Peyer's patch (tissue), 4 donors: ENCODE measurements around the gene CHRM4. TPM values are rescaled to one million over a fixed set of nuclear protein-coding genes. Genes with fewer than 3 reads are reported as not detected.
A peak's percentile ranks its signal among the peaks of the same experiment; 100 is the strongest.

Source experiments
- DNase-seq, 3 donors: peaks; one replicate each; pipeline ENCODE4 v3.0.0-alpha.2; 2017 to 2019
- H3K27ac ChIP-seq, 4 donors: fragments of 200-600 bp; sonication (generic); one replicate each; pipeline ENCODE4 v1.5.1; 2016 to 2019
- H3K27me3 ChIP-seq, 2 donors: fragments of 200-600 bp; sonication (generic); one replicate each; pipeline ENCODE4 v1.5.1; 2019
- H3K36me3 ChIP-seq, 3 donors: fragments of 200-600 bp; sonication (generic); one replicate each; pipeline ENCODE4 v1.5.1; 2016 to 2019
- H3K4me1 ChIP-seq, 4 donors: fragments of 200-600 bp; sonication (generic); one replicate each; pipeline ENCODE4 v1.5.1; 2016 to 2019
- H3K4me3 ChIP-seq, 4 donors: fragments of 200-600 bp; sonication (generic); 1 replicate in 3 of 4; 2 replicates in 1 of 4; pipeline ENCODE4 v1.5.1; 2016 to 2019; ENCODE audit warnings: mild to moderate bottlenecking in 1 of 4
- H3K9me3 ChIP-seq, 4 donors: fragments of 200-600 bp; sonication (generic); one replicate each; pipeline ENCODE4 v1.5.1; 2016 to 2019; ENCODE audit warnings: mild to moderate bottlenecking in 1 of 4
- CTCF ChIP-seq, 6 experiments: fragments of 450-650 bp in 4 of 6; fragments of 200-600 bp in 2 of 6; sonication (generic) in 1 of 6; IDR thresholded peaks; one replicate each; pipeline ENCODE4 v1.5.1; 2017 to 2019; ENCODE audit warnings: antibody characterized with exemption in 6 of 6, mild to moderate bottlenecking in 3 of 6, moderate library complexity in 1 of 6
- POLR2A ChIP-seq, 2 donors: fragments of 450-650 bp; IDR thresholded peaks; one replicate each; pipeline ENCODE4 v1.5.1; 2017; ENCODE audit warnings: antibody characterized with exemption in 2 of 2, mild to moderate bottlenecking in 2 of 2, moderate library complexity in 2 of 2
- total RNA-seq, 4 donors: library from RNA; depleted of rRNA; stranded (reverse); fragments of >200 nt; gene quantifications; one replicate each; pipeline ENCODE4 v1.1.0, GENCODE V29; 2016

CHRM4 gene
- total RNA-seq, 4 donors from 2014 or later = 11.5 to 16.5 (median 13.0) TPM

- Histone ChIP-seq H3K27ac (peak overlapping the region; percentile 16 to 73 (median 61)), H3K4me1 (peaks cover 0 to 43% (median 14%) of the 10 kb centered on the region in 4 donors), H3K4me3 (peak overlapping the region; percentile 5 to 48 (median 33)), H3K36me3 (no peaks in the 10 kb centered on the region), H3K9me3 (no peaks in the 10 kb centered on the region), H3K27me3 (no peaks in the 10 kb centered on the region)
- TF ChIP-seq CTCF (IDR thresholded peaks at IDR 0.05) (no peak), POLR2A (IDR thresholded peaks at IDR 0.05) (no peak)
- DNase-seq = no peak
Measured at GRCh38 chr11:46360878-46361277, 30.7 kb downstream of the CHRM4 start.

GRCh38 chr11:46359953-46360352, 31.6 kb downstream of the CHRM4 start:
- Histone ChIP-seq H3K27ac (no peak overlapping the region), H3K4me3 (no peak overlapping the region), H3K9me3 (no peaks in the 10 kb centered on the region), H3K36me3 (no peaks in the 10 kb centered on the region), H3K27me3 (no peaks in the 10 kb centered on the region), H3K4me1 (peaks cover 0 to 43% (median 14%) of the 10 kb centered on the region in 4 donors)
- DNase-seq = no peak
- no peak for TF ChIP-seq POLR2A (IDR thresholded peaks at IDR 0.05)
- TF ChIP-seq CTCF (IDR thresholded peaks at IDR 0.05) = no peak

- H3K36me3 ChIP-seq = no peaks in the 10 kb centered on the region
- no peak overlapping the region for H3K4me3 ChIP-seq
- TF ChIP-seq CTCF (IDR thresholded peaks at IDR 0.05) (no peak), POLR2A (IDR thresholded peaks at IDR 0.05) (no peak)
- no peaks in the 10 kb centered on the region for H3K27me3 ChIP-seq
- peak overlapping the region in 1 of 4 donors; percentile 50 for H3K27ac ChIP-seq
- DNase-seq = peak in 2 of 3 donors; percentile 62 to 68
- H3K9me3 ChIP-seq = no peaks in the 10 kb centered on the region
- peaks cover 0 to 31% (median 15%) of the 10 kb centered on the region in 4 donors for H3K4me1 ChIP-seq
Measured at GRCh38 chr11:46357483-46357936, 34.1 kb downstream of the CHRM4 start.

GRCh38 chr11:46356924-46357482, 34.6 kb downstream of the CHRM4 start:
- H3K27ac ChIP-seq = peak overlapping the region in 1 of 4 donors; percentile 50
- no peak for DNase-seq
- no peak overlapping the region for H3K4me3 ChIP-seq
- no peaks in the 10 kb centered on the region for H3K27me3 ChIP-seq
- no peaks in the 10 kb centered on the region for H3K36me3 ChIP-seq
- H3K4me1 ChIP-seq = peaks cover under 1 to 31% (median 12%) of the 10 kb centered on the region in 4 donors
- TF ChIP-seq POLR2A (IDR thresholded peaks at IDR 0.05) (no peak), CTCF (IDR thresholded peaks at IDR 0.05) (no peak)
- no peaks in the 10 kb centered on the region for H3K9me3 ChIP-seq

DNA sequence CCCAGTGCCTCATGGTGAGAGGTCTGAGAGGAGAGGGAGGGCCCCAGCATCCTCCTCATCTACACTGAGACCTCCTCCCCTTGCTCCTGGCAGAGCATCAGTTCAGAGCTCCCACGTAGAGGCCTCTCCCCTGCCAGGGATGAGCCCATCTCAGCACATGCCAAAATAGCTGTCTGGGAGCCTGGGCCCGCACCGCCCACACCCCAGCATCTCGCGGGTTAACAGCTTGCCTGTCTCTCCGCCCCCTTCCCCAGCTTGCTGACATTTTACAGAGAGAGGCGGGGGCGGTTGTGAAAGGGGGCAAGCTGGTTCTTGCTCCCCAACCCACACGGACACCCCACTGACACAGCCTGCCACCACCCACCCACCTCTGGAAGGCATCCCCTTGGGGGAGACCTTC, 37.9 kb downstream of the CHRM4 start:
- no peaks in the 10 kb centered on the region for H3K36me3 ChIP-seq
- TF ChIP-seq CTCF (IDR thresholded peaks at IDR 0.05) = no peak
- no peak for TF ChIP-seq POLR2A (IDR thresholded peaks at IDR 0.05)
- H3K4me3 ChIP-seq = no peak overlapping the region
- peaks cover 3 to 50% (median 11%) of the 10 kb centered on the region in 4 donors for H3K4me1 ChIP-seq
- DNase-seq = no peak
- H3K27me3 ChIP-seq = no peaks in the 10 kb centered on the region
- no peak overlapping the region for H3K27ac ChIP-seq
- no peaks in the 10 kb centered on the region for H3K9me3 ChIP-seq
